ENCODE measurements around the gene ZNF586.

ZNF586 gene

GRCh38 chr19:57754091-57754673, 15.3 kb upstream of the ZNF586 start:
- no peaks in the 10 kb centered on the region for H3K4me1 ChIP-seq (ENCODE audit: control insufficient read depth, insufficient read depth, low read length)
- peaks cover 80 to 99% of the 10 kb centered on the region in 2 experiments for H3K36me3 ChIP-seq (ENCODE audit: control insufficient read depth in 2 of 2, insufficient read depth in 1 of 2, low read length in 2 of 2)
- H3K9me3 ChIP-seq (ENCODE audit: control insufficient read depth, insufficient read depth, low read depth, low read length), result peaks cover 12% of the 10 kb centered on the region
- ChIA-PET CTCF (no interaction called here), POLR2A (no interaction called here)
- peak; percentile 68; the same call in 1 of the 2 replicates for TF ChIP-seq ZNF18 (tag by site-specific recombination; IDR thresholded peaks at IDR 0.05)
- no peak for TF ChIP-seq SALL2 (tag by site-specific recombination; IDR thresholded peaks at IDR 0.05; ENCODE audit: borderline replicate concordance)
- no peak for TF ChIP-seq FEZF1 (tag by site-specific recombination; IDR thresholded peaks at IDR 0.05)
- peak; percentile 86 for TF ChIP-seq PRDM1 (tag by site-specific recombination; IDR thresholded peaks at IDR 0.05)
- no peak for TF ChIP-seq ZNF692 (tag by site-specific recombination; IDR thresholded peaks at IDR 0.05)
- TF ChIP-seq TRIM28 (IDR thresholded peaks at IDR 0.05; ENCODE audit: borderline replicate concordance, low read length), result 0 out of 2 replicates have a peak, but pooled peaks have one; percentile 14
- no peak for TF ChIP-seq ZNF585B (tag by site-specific recombination; IDR thresholded peaks at IDR 0.05)
- TF ChIP-seq KLF9 (tag by site-specific recombination; IDR thresholded peaks at IDR 0.05; ENCODE audit: low read depth), result no peak
- no peak for TF ChIP-seq HIC1 (tag by site-specific recombination; IDR thresholded peaks at IDR 0.05)
- TF ChIP-seq ZNF280D (tag by site-specific recombination; IDR thresholded peaks at IDR 0.05), result no peak
- peak; percentile 80 for TF ChIP-seq ZNF549 (tag by site-specific recombination; IDR thresholded peaks at IDR 0.05)
- peak; percentile 73 for TF ChIP-seq SETDB1 (IDR thresholded peaks at IDR 0.05; ENCODE audit: insufficient read length, low read length)
- TF ChIP-seq MEIS1 (CRISPR knock-in tag; IDR thresholded peaks at IDR 0.05; ENCODE audit: borderline replicate concordance), result no peak
- TF ChIP-seq ZNF354C (tag by site-specific recombination; IDR thresholded peaks at IDR 0.05; ENCODE audit: borderline replicate concordance, low read depth), result no peak
- no peak for TF ChIP-seq ZSCAN16 (tag by site-specific recombination; IDR thresholded peaks at IDR 0.05)
- TF ChIP-seq ZNF600 (tag by site-specific recombination; IDR thresholded peaks at IDR 0.05), result no peak
- TF ChIP-seq ZNF580 (tag by site-specific recombination; IDR thresholded peaks at IDR 0.05), result no peak
- no peak for TF ChIP-seq MZF1 (tag by site-specific recombination; IDR thresholded peaks at IDR 0.05; ENCODE audit: borderline replicate concordance)
- TF ChIP-seq ZNF23 (tag by site-specific recombination; IDR thresholded peaks at IDR 0.05; ENCODE audit: borderline replicate concordance), result no peak
- no peak for TF ChIP-seq GLI2 (tag by site-specific recombination; IDR thresholded peaks at IDR 0.05; ENCODE audit: borderline replicate concordance, low read depth)
- no peak for TF ChIP-seq ZNF140 (tag by site-specific recombination; IDR thresholded peaks at IDR 0.05)
- no peak for TF ChIP-seq ZNF623 (tag by site-specific recombination; IDR thresholded peaks at IDR 0.05)
- TF ChIP-seq ZNF776 (tag by site-specific recombination; IDR thresholded peaks at IDR 0.05; ENCODE audit: borderline replicate concordance), result 0 out of 2 replicates have a peak, but pooled peaks have one; percentile 86
- H3K4me3 ChIP-seq (ENCODE audit: low read depth, low read length), result no peak overlapping the region
- H3K27ac ChIP-seq (ENCODE audit: extremely low read depth, low read depth, low read length), result no peak overlapping the region

All from HEK293 (cell line).